WTC11 (cell line): ENCODE data around the gene INO80. TPM values are rescaled to one million over a fixed set of nuclear protein-coding genes. Genes with fewer than 3 reads are reported as not detected.

Experiments used
- ATAC-seq: fragments of 200-7000 bp; cut with Tn5 transposase; 2 replicates; pipeline ENCODE4 v1.10.0; 2021; ENCODE audit warnings: mild to moderate bottlenecking, moderate library complexity
- CTCF ChIA-PET: fragments of 300-600 bp; sonication (Branson Sonifier 250); formaldehyde crosslinking; loops from one replicate; lab custom pipeline; 2021; ENCODE audit warnings: antibody characterized with exemption; lab: Charles Lee
- POLR2A ChIA-PET: fragments of 350-600 bp; sonication (Branson Sonifier 250); formaldehyde crosslinking; loops from one replicate; lab custom pipeline; 2021; ENCODE audit warnings: antibody characterized with exemption; lab: Charles Lee
- DNase-seq: peaks from one replicate; pipeline ENCODE4 v3.0.0; 2021; ENCODE audit warnings: low spot score
- H3K27ac Mint-ChIP-seq: 2 replicates; pipeline ENCODE4 v1.8.0; 2021; ENCODE audit warnings: mixed read lengths
- H3K27me3 Mint-ChIP-seq: 2 replicates; pipeline ENCODE4 v1.8.0; 2021; ENCODE audit warnings: low read depth, mild to moderate bottlenecking, moderate library complexity, mixed read lengths
- H3K36me3 Mint-ChIP-seq: 2 replicates; pipeline ENCODE4 v1.8.0; 2021; ENCODE audit warnings: mixed read lengths
- H3K4me1 Mint-ChIP-seq: 2 replicates; pipeline ENCODE4 v1.8.0; 2022; ENCODE audit warnings: mixed read lengths
- H3K4me3 Mint-ChIP-seq: 2 replicates; pipeline ENCODE4 v1.8.0; 2021; ENCODE audit warnings: mild to moderate bottlenecking, moderate library complexity, mixed read lengths
- H3K9me3 Mint-ChIP-seq: 2 replicates; pipeline ENCODE4 v1.8.0; 2021; ENCODE audit warnings: mixed read lengths
- AR ChIP-seq: fragments of 250-450 bp; sonication (Bioruptor Pico); IDR thresholded peaks from 2 replicates; pipeline ENCODE4 v1.9.0; 2021; ENCODE audit warnings: mild to moderate bottlenecking
- CBFB ChIP-seq: sonication (generic); formaldehyde crosslinking; IDR thresholded peaks from 2 replicates; pipeline ENCODE4 v1.8.1; 2022; ENCODE audit warnings: mild to moderate bottlenecking, low read depth, missing genetic modification reagents
- CDX4 ChIP-seq: fragments of 250-450 bp; sonication (Bioruptor Pico); IDR thresholded peaks from 2 replicates; pipeline ENCODE4 v1.9.0; 2021; ENCODE audit warnings: moderate library complexity, mild to moderate bottlenecking, inconsistent platforms, borderline replicate concordance
- ETV6 ChIP-seq: sonication (generic); formaldehyde crosslinking; IDR thresholded peaks from 2 replicates; pipeline ENCODE4 v1.8.1; 2022; ENCODE audit warnings: mild to moderate bottlenecking, missing genetic modification reagents
- GABPB1 ChIP-seq: sonication (generic); formaldehyde crosslinking; IDR thresholded peaks from 2 replicates; pipeline ENCODE4 v1.8.1; 2023; ENCODE audit warnings: mild to moderate bottlenecking, missing genetic modification reagents
- HMGXB4 ChIP-seq: sonication (generic); formaldehyde crosslinking; IDR thresholded peaks from 2 replicates; pipeline ENCODE4 v1.8.1; 2023; ENCODE audit warnings: mild to moderate bottlenecking, moderate library complexity, missing genetic modification reagents
- IRF2 ChIP-seq: sonication (generic); formaldehyde crosslinking; IDR thresholded peaks from 2 replicates; pipeline ENCODE4 v1.8.0; 2022; ENCODE audit warnings: low read depth, missing genetic modification reagents, borderline replicate concordance
- NFATC4 ChIP-seq: fragments of 250-450 bp; sonication (Bioruptor Pico); IDR thresholded peaks from 2 replicates; pipeline ENCODE4 v1.9.0; 2021; ENCODE audit warnings: mild to moderate bottlenecking
- OVOL2 ChIP-seq: fragments of 250-450 bp; sonication (Bioruptor Pico); IDR thresholded peaks from 2 replicates; pipeline ENCODE4 v1.9.0; 2021; ENCODE audit warnings: mild to moderate bottlenecking, borderline replicate concordance
- PRRX2 ChIP-seq: fragments of 250-450 bp; sonication (Bioruptor Pico); IDR thresholded peaks from 2 replicates; pipeline ENCODE4 v1.8.0; 2021; ENCODE audit warnings: mild to moderate bottlenecking
- SOX15 ChIP-seq: fragments of 250-450 bp; sonication (Bioruptor Pico); IDR thresholded peaks from 2 replicates; pipeline ENCODE4 v1.9.0; 2021; ENCODE audit warnings: mild to moderate bottlenecking
- SP1 ChIP-seq: sonication (generic); formaldehyde crosslinking; conservative IDR thresholded peaks from 2 replicates; pipeline ENCODE4 v1.8.1; 2022; ENCODE audit warnings: missing genetic modification reagents
- USF2 ChIP-seq: sonication (generic); formaldehyde crosslinking; IDR thresholded peaks from 2 replicates; pipeline ENCODE4 v1.8.1; 2023; ENCODE audit warnings: mild to moderate bottlenecking, missing genetic modification reagents, moderate library complexity
- ZNF138 ChIP-seq: sonication (generic); formaldehyde crosslinking; conservative IDR thresholded peaks from 2 replicates; pipeline ENCODE4 v1.8.1; 2022; ENCODE audit warnings: mild to moderate bottlenecking, moderate library complexity, missing genetic modification reagents
- ZNF263 ChIP-seq: sonication (generic); formaldehyde crosslinking; IDR thresholded peaks from 2 replicates; pipeline ENCODE4 v1.8.1; 2022; ENCODE audit warnings: low read depth, mild to moderate bottlenecking, moderate library complexity, missing genetic modification reagents
- ZNF416 ChIP-seq: fragments of 250-450 bp; sonication (Bioruptor Pico); IDR thresholded peaks from 2 replicates; pipeline ENCODE4 v1.9.0; 2021; ENCODE audit warnings: mild to moderate bottlenecking, inconsistent platforms
- ZNF532 ChIP-seq: fragments of 250-450 bp; sonication (Bioruptor Pico); IDR thresholded peaks from 2 replicates; pipeline ENCODE4 v1.9.0; 2021; ENCODE audit warnings: mild to moderate bottlenecking, borderline replicate concordance
- total RNA-seq: library from RNA; stranded (reverse); gene quantifications from 3 replicates; pipeline ENCODE4 v1.2.3, GENCODE V29; 2021

The INO80 gene
- total RNA-seq, 1 experiment from 2014 or later = 20.6 TPM

GRCh38 chr15:40952901-40953712 is 163.0 kb downstream of the INO80 start, which contains the start of gene CHAC1 (continued):
- TF ChIP-seq CDX4 (CRISPR knock-in tag) (no peak), GABPB1 (CRISPR knock-in tag) (peak; percentile 98), NFATC4 (CRISPR knock-in tag) (peak; percentile 84; the same call in 1 of the 2 replicates), ETV6 (CRISPR knock-in tag) (peak; percentile 52), SP1 (peak; percentile 90), ZNF138 (CRISPR knock-in tag) (0 out of 2 replicates have a peak, but pooled peaks have one; percentile 64), USF2 (CRISPR knock-in tag) (0 out of 2 replicates have a peak, but pooled peaks have one; percentile 14)

- CTCF ChIA-PET = interaction anchor here (1.0 to 9.6 kb wide), 9 partner anchors 11 to 94 kb away, joined by 3 to 99 read pairs (median 4); partner anchors contain the start of gene VPS18
- H3K27ac Mint-ChIP-seq = peak overlapping the region; percentile 98
These were observed 163.7 kb downstream of the INO80 start for GRCh38 chr15:40952301-40952900.

More at GRCh38 chr15:40952301-40952900, 163.7 kb downstream of the INO80 start:
- POLR2A ChIA-PET = interaction anchor here (0.6 to 4.6 kb wide), 14 partner anchors 11 to 596 kb away, joined by 3 to 80 read pairs (median 6); partner anchors contain the start of genes DLL4, NUSAP1, OIP5 and SPINT1
- Mint-ChIP-seq H3K9me3 (no peaks in the 10 kb centered on the region), H3K4me3 (peak overlapping the region; percentile 83), H3K36me3 (peaks cover 10% of the 10 kb centered on the region), H3K4me1 (peaks cover 39% of the 10 kb centered on the region), H3K27me3 (no peaks in the 10 kb centered on the region)
- ATAC-seq (peak; percentile 49), DNase-seq (no peak)
- TF ChIP-seq ZNF532 (CRISPR knock-in tag) = peak; percentile 44; the same call in 1 of the 2 replicates
- TF ChIP-seq OVOL2 (CRISPR knock-in tag) = no peak
- peak; percentile 71; the same call in 1 of the 2 replicates for TF ChIP-seq IRF2 (CRISPR knock-in tag)
- TF ChIP-seq CBFB (CRISPR knock-in tag) = no peak
- TF ChIP-seq PRRX2 (CRISPR knock-in tag) = 0 out of 2 replicates have a peak, but pooled peaks have one; percentile 23
- TF ChIP-seq SOX15 = no peak
- 0 out of 2 replicates have a peak, but pooled peaks have one; percentile 26 for TF ChIP-seq NFATC4 (CRISPR knock-in tag)
- TF ChIP-seq ZNF263 = 0 out of 2 replicates have a peak, but pooled peaks have one; percentile 20
- 0 out of 2 replicates have a peak, but pooled peaks have one; percentile 25 for TF ChIP-seq HMGXB4 (CRISPR knock-in tag)
- TF ChIP-seq ZNF416 = 0 out of 2 replicates have a peak, but pooled peaks have one; percentile 21
- TF ChIP-seq AR (CRISPR knock-in tag) = no peak
